Hypothalamus (tissue), 51 donors: ENCODE measurements around the gene DYDC2.
A peak's percentile ranks its signal among the peaks of the same experiment; 100 is the strongest.
"Not testable (repeated sequence)": the region's sequence is repeated elsewhere in the genome, so short reads cannot be mapped to it uniquely, and the experiment has no call there.

Source experiments
- DNase-seq, 51 donors: peaks; one replicate each; lab custom pipeline; 2025; lab: John Stamatoyannopoulos, UW

The DYDC2 gene

DNA sequence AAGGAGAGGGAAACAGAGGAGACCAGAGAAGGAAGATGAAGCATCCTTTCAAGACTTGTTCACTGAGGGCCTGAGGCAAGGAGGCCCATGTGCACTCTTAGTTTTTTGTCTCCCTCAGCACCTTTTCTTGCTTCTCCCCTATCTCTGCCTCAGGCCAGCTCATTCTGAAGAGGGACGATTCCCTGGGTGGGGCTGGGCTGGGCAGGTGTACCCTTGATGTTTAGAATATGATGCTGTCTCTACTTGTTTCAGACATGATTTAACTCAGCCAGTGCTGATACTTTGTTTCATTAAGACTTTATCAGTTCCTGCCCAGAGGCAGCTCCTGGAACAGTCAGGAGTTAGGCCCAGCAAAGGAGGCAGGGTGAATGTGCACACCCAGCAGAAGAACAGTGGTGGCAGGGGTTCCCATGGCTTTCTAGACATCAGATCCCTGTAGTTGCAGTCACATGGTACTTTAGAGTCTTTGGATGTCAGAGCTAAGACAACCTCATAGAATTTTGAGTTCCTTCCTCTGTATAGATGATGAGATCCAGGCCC, 55.2 kb downstream of the DYDC2 start:
- no peak for DNase-seq

DNA sequence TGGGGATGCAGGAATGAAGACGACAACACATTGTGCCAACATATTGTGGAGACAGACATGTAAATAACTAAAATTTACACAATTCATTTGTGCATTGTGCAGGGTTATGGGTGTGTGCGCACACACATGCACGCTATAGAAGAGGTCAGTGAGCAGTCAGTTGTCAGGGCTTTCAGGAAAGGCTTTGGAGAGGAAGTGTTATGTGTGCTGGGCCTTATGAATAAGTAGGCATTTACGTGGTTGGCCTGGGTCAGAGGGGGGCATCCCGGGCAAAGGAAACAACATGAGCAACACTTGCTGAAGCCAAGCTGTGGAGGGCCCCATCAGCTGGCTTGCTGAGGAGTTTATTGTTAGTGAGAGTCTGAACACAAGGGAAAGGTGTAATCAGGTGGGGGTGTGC, 55.9 kb downstream of the DYDC2 start:
- DNase-seq: no peak

DNA sequence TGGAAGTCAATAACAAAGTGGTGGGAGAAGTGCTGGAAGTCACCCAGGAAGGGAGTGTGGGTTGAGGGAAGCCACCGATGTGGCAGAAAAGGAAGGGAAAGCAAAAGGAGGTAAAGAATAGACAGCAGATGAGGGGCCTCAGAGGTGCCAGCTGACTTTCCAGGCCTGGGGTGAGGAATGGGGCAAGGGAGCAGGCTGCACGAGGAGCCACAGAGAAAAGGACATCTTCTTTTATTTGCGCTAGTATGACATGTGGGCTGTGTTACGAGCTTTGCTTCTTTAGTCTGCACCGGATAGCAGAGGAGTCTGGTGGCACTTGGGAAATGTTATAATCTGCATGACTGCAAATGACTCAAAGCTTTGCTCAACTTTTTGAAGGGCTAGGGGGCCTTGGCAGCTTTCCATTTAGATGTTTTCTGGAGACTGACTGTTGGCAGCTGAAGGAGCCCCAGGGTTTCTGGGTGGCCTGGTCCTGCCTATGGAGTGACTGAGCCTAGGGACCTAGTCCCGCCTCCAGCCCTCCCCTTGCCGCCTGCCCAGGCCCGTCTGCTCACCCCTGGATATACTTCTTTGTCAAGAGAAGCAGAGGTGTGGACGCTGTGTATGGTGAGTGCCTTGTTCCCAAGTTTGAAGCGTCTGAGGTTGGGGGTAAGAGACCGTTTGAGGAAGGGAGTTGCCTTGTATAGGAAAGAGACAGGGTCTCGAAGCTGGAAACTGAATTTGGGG, 56.9 kb downstream of the DYDC2 start:
- DNase-seq: peak in 8 of 51 donors; percentile 19 to 49 (median 36)

DNA sequence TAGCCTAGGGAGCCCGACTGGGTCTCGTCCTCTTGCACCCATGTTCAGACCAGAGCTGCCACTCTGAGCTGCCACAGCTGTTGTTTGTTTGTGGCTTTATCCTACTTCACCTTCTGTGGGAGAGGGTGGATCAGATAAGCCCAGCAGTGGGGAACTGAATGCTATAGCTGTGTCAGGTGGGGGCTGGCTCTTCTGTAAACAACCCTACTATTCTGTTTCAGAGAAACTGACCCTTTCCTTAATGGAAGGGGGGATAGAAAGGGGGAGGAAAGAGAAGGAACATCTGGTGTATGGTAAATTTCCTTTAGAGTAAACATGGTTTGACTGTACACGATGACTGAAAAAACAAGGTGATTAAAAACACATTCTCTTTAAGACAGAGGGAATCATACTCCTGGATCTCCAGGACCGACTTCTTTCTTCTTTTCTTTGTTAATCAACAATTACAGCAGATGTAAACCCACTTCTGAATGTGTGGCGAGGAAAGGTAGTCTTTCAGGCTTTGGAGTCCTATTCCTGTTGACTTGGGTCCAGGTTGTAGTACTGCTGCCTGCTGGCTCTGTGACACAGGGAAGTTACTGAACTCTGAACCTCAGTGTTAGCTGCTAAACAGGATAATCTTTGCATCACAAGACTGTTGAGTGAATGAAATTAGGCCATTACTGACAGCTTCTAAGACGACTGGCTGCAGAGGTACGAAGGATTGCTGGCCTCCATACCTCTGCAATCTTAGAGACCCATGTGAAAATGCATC, 57.7 kb downstream of the DYDC2 start:
- no peak for DNase-seq

DNA sequence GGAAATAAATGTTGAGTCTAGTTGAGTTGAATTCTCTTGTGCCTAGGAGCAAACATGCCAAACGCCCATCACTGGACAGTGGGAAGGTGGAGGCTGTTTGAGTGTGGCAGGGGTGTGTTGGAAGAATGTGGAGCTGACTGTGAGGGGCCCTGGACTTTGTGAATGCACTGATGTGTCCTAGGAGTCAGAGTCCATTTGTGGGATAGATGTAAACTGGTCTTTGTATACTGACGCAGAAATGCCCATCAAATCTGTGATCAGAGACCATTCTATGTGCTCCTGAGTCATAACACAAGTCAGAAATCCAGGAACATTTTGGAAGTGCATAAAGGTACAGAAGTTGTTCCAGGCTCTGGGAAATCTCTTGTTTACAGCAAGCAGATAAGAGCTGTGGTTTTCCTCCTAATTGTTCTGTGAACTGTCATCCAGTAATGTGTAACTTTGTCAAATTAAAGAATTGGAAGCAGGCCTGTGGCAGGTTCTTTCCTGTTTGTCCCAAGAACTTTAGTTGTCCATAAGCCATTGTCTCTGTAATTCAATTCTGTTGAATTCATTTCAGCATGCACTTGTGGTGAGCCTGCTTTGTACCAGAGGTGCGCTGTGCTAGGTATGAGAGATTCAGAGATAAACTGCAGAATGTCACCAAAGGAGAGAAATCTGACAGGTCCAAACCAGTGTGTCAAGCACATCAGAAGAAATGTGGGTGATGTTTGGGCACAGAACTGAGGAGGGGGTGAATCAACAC, 59.3 kb downstream of the DYDC2 start:
- DNase-seq: peak in 1 of 51 donors; percentile 48

DNA sequence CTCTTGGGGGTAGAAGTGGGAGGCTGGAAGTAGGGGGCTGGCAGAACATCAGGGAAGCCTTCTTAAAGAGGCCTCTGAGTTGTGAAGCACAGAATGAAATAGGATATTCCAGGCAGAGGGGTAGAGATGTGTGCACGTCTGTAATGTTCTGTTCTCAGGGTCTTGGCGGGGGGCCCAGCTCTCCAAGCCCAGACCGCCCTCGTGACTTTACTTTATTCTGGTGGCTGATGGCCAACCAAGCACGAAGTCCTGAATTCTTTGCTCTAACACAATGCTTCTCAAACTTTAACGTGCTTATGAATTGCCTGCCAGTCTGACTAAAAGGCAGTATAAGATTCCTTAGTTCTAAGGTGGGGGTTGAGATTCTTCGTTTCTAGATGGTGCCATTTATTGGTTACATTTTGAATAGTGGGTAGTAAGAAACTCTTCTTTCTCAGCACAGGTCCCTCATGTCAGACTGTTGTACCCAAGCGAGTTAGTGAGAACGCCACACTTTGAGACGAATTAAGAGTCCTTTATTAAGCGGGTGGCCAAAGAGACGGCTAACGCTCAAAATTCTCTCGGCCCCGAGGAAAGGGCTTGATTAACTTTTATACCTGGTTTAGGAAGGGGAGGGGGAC, 60.0 kb downstream of the DYDC2 start:
- DNase-seq: peak in 22 of 51 donors; percentile 16 to 68 (median 44)

DNA sequence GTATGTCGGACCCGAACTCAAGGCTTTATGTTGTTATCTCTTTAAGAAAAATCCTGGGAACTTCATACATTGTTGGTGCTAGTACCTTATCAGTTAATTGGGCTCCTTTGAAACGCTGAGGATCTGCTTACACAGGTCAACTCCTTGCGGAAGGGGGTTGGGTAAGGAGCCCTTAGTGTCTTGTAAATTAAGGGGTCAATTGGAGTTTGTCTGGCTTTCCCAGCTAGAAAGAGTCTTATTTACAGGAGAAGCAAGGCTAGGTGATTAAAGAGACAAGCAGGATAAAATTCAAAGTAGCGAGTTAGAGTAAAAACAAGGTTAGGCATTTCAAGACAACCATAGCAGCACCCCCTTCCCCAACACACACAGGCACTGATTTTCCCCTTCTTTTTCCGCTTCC, 60.7 kb downstream of the DYDC2 start:
- not testable (repeated sequence) for DNase-seq
